ENCODE measurements around the gene PDE4D.

The PDE4D gene

GRCh38 chr5:59713498-59713844, 180.1 kb downstream of the PDE4D start:
- Histone ChIP-seq H4K20me1 (ENCODE audit: insufficient read depth, low read length) (no peaks in the 10 kb centered on the region), H3K27me3 (replicated peaks; ENCODE audit: insufficient read depth, low read length) (no peaks in the 10 kb centered on the region), H3K4me2 (ENCODE audit: low read depth, low read length) (no peak overlapping the region), H3K9ac (ENCODE audit: low read length) (no peak overlapping the region), H3K4me3 (ENCODE audit: low read length) (no peak overlapping the region), H3K36me3 (replicated peaks; ENCODE audit: insufficient read depth, low read length) (no peaks in the 10 kb centered on the region), H3K27ac (ENCODE audit: low read length) (no peak overlapping the region), H3F3A (ENCODE audit: insufficient read depth, low read length) (no peaks in the 10 kb centered on the region), H3K4me1 (ENCODE audit: low read length) (no peaks in the 10 kb centered on the region), H2AFZ (ENCODE audit: low read length) (no peak overlapping the region), H3K79me2 (ENCODE audit: low read length) (no peaks in the 10 kb centered on the region), H3K9me2 (replicated peaks; ENCODE audit: insufficient read depth, low read length) (no peaks in the 10 kb centered on the region), H3K9me3 (replicated peaks; ENCODE audit: insufficient read depth, low read length) (no peaks in the 10 kb centered on the region)
- TF ChIP-seq EZH2 (optimal IDR thresholded peaks at IDR 0.05; ENCODE audit: low read depth, low read length) (no peak), EZH2phosphoT487 (IDR thresholded peaks at IDR 0.05; ENCODE audit: low read length) (no peak), CTCF (IDR thresholded peaks at IDR 0.05; ENCODE audit: low read length) (no peak)
- no peak for DNase-seq

- Histone ChIP-seq H3K27ac (ENCODE audit: low read length) (no peak overlapping the region), H3K9me3 (replicated peaks; ENCODE audit: insufficient read depth, low read length) (no peaks in the 10 kb centered on the region), H4K20me1 (ENCODE audit: insufficient read depth, low read length) (no peaks in the 10 kb centered on the region), H2AFZ (ENCODE audit: low read length) (no peak overlapping the region), H3F3A (ENCODE audit: insufficient read depth, low read length) (no peaks in the 10 kb centered on the region), H3K27me3 (replicated peaks; ENCODE audit: insufficient read depth, low read length) (no peaks in the 10 kb centered on the region), H3K9ac (ENCODE audit: low read length) (no peak overlapping the region), H3K4me3 (ENCODE audit: low read length) (no peak overlapping the region), H3K36me3 (replicated peaks; ENCODE audit: insufficient read depth, low read length) (no peaks in the 10 kb centered on the region), H3K79me2 (ENCODE audit: low read length) (no peaks in the 10 kb centered on the region), H3K4me2 (ENCODE audit: low read depth, low read length) (no peak overlapping the region), H3K9me2 (replicated peaks; ENCODE audit: insufficient read depth, low read length) (no peaks in the 10 kb centered on the region), H3K4me1 (ENCODE audit: low read length) (no peaks in the 10 kb centered on the region)
- DNase-seq = no peak
- TF ChIP-seq EZH2 (optimal IDR thresholded peaks at IDR 0.05; ENCODE audit: low read depth, low read length) (no peak), CTCF (IDR thresholded peaks at IDR 0.05; ENCODE audit: low read length) (no peak), EZH2phosphoT487 (IDR thresholded peaks at IDR 0.05; ENCODE audit: low read length) (no peak)
Measured at GRCh38 chr5:59712836-59713497, 180.6 kb downstream of the PDE4D start.

GRCh38 chr5:59711310-59711709, 182.2 kb downstream of the PDE4D start:
- Histone ChIP-seq H3K4me2 (ENCODE audit: low read depth, low read length) (no peak overlapping the region), H3K79me2 (ENCODE audit: low read length) (no peaks in the 10 kb centered on the region), H3K9me3 (replicated peaks; ENCODE audit: insufficient read depth, low read length) (no peaks in the 10 kb centered on the region), H3K27ac (ENCODE audit: low read length) (no peak overlapping the region), H2AFZ (ENCODE audit: low read length) (no peak overlapping the region), H3K9me2 (replicated peaks; ENCODE audit: insufficient read depth, low read length) (no peaks in the 10 kb centered on the region), H4K20me1 (ENCODE audit: insufficient read depth, low read length) (no peaks in the 10 kb centered on the region), H3K36me3 (replicated peaks; ENCODE audit: insufficient read depth, low read length) (no peaks in the 10 kb centered on the region), H3F3A (ENCODE audit: insufficient read depth, low read length) (no peaks in the 10 kb centered on the region), H3K4me3 (ENCODE audit: low read length) (no peak overlapping the region), H3K27me3 (replicated peaks; ENCODE audit: insufficient read depth, low read length) (no peaks in the 10 kb centered on the region), H3K4me1 (ENCODE audit: low read length) (no peaks in the 10 kb centered on the region), H3K9ac (ENCODE audit: low read length) (no peak overlapping the region)
- DNase-seq = no peak
- TF ChIP-seq CTCF (IDR thresholded peaks at IDR 0.05; ENCODE audit: low read length) (no peak), EZH2 (optimal IDR thresholded peaks at IDR 0.05; ENCODE audit: low read depth, low read length) (no peak), EZH2phosphoT487 (IDR thresholded peaks at IDR 0.05; ENCODE audit: low read length) (no peak)

Data from MM.1S (cell line).